Activated T-cell treated with anti-CD3 and anti-CD28 coated beads, Interleukin-2, amount 50 U/mL, for 1 hour (primary cell): ENCODE results near the gene HRH4.

ENCODE experiments used
- DNase-seq: peaks from one replicate; pipeline ENCODE4 v3.0.0-alpha.2; 2020

HRH4 gene, protein sequence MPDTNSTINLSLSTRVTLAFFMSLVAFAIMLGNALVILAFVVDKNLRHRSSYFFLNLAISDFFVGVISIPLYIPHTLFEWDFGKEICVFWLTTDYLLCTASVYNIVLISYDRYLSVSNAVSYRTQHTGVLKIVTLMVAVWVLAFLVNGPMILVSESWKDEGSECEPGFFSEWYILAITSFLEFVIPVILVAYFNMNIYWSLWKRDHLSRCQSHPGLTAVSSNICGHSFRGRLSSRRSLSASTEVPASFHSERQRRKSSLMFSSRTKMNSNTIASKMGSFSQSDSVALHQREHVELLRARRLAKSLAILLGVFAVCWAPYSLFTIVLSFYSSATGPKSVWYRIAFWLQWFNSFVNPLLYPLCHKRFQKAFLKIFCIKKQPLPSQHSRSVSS

DNA sequence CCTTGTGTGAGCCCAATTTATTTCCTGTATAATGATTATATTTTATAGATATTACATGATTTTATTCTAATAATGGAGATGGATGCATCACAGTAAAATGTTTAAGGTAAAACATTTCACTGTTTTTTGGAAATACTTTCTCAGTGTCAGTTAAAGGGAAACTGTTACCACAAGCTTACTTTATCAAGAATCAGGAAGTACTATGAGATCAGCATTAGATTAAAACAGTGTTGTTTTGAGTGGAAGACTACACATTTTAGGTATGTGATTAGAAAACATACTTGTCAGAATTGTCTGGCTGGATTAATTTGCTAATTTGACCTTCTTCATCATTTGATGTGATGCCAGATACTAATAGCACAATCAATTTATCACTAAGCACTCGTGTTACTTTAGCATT is at the start of gene HRH4:
HRH4 (plus strand) TSS at position 250 of the 400 bp plus-strand sequence; CDS start at position 342, 92 bp downstream.
- no peak for DNase-seq

DNA sequence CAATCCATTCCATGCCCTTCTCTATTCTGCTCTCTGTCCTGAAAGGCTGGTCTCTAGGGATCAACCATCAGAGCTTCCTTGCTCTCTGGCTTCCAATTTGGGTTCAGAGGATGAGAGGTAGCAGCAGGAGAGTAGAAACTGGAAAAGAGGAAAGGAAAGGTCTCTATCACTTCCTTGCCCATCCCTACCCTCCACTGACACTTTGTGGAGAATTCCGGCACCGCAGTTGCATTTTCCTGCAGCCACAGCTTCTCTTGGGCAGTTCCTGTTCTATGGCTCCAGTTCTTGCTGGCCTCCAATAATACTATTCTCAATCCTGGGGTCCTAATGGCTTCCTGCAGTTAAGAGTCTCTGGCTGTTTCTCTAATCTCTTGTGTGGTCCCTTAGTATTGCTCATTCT is 47.3 kb upstream of the HRH4 start:
- no peak for DNase-seq

DNA sequence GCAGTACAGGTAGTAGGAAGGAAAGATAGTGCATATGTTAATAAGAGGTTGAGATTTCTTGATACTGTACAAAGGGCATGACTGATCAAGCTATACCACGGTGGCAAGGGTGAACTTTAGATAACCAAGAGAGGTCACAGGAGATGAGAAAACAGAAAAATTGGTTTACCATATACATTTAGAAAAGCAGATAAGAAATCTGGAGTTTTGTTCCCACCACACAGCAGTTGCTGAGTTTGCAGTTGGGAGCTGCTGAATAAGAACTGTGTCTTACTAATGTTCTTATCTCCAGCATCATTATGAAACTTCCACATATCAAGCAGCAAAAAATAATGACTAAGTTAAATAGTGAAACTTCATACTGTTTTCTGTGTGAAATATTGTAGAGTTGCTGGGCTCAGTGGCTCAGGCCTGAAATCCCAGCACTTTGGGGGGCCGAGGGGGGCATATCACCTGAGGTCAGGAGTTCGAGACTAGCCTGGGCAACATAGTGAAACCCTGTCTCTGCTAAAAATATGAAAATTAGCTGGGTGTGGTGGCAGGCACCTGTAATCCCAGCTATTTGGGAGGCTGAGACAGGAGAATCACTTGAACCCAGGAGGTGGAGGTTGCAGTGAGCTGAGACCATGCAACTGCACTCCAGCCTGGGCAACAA is 46.0 kb upstream of the HRH4 start:
- DNase-seq: no peak

DNA sequence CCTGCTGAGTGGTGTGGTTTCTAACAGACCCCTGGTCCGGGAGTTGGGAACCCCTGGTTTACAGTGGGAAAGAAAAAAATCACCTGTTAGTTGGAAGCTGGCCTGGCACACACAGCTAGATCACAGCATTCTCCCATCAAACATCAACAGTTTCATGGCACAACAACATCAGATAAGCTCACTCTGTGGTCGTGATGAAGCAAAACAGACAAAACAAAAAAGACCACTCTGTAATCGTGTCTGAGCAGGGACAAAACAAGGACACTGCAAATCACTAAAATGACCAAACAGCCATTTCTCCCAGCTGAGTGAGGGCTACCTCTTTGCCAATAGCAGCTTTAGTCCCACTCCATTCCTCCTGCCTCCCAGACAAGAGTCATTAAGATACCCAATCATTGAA is 43.0 kb upstream of the HRH4 start:
- no peak for DNase-seq

DNA sequence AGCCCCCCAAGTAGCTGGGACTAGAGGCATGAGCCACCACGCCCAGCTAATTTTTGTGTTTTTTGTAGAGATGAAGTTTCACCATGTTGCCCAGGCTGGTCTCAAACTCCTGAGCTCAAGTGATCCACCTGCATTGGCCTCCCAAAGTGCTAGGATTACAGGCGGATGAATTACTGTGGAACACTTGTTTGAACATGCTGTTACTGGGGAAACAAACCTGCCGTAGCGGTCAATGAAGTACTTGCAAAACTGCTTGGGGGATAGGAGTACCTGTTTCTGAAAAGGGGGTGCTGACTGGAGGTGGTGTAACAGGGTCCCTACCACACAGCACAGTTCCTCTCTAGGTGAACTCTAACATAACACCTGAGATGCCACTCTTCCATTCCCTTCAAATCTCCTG is 39.9 kb upstream of the HRH4 start:
- DNase-seq: no peak

DNA sequence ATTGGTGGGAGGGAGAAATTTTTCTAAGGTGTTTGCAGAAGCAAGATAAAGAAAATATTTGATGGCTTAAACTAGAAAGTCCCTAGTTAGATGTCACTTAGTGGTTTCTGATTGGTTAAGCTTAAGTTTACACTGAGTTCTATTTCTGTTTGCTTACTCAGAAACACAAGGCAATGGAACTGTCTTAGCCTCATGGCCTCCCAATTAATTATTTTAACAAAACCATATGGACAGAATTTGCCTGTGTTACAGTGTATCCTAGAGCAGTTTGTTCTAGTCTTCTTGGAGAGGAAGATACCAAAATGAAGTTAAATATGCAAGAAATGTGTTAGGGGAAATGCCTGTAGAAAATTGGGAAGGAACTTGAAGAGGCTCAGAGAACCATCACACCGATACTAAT is 38.6 kb upstream of the HRH4 start:
- DNase-seq: no peak

DNA sequence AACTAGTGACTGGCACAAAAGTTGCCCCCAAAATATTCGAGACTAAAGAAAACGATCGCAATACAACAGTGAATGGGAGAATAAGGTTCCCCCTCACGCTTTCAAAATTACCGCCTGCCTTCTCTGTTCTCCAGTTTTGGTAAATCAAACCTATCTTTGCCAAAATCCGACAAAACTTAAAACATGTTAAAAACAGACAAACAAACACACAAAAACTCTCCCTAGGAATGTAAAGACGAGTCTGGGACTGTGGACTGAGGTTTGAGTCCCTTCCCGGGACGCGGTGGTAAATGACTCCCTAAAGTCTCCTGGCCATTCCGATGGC is 34.4 kb upstream of the HRH4 start:
- DNase-seq: no peak

DNA sequence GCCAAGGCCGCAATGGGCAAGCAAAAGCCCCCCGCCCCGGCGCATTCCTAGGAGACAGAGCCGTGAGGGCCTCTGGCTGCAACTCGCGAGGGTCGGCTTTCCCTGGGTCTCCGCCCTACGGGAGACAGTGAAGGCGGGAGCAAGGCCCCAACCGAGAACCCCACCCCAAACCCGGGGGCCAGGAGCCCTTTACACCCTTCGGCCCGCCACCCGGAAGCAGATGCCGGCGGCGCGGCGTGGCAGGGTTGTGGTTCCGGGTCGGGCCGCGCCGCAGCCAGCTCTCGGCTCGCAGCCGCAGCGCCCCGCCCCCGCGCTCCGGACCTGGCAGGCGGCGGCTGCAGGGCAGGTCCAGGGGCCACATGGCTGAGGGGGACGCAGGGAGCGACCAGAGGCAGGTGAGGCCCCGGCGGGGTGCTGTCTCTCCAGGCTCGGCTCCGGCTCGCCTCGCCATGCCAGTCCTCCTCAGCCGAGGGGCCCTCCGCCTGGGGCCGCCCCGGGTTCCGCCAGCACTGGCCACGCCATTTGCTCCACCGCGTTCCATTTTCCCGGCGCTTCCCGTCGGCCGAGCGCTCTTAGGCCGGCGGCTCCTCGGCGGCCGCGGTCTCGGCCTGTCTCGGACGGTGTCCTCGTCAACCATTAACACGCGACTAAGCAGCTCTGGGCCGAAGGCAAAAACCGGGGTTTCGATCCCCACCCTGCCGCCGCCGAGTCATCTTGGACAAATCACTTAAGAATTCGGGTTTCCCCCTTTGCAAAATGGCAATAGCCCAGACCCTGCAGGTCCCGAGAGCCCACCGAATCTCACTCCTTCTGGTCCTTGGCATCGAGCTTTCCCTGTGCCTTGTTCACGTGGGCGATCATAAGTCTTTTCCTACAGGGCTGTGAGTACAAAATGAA is 33.8 kb upstream of the HRH4 start, which contains the start of gene IMPACT:
IMPACT (plus strand) TSS at position 273 of the 897 bp plus-strand sequence; CDS start at position 360, 87 bp downstream.
- DNase-seq: peak; percentile 81

DNA sequence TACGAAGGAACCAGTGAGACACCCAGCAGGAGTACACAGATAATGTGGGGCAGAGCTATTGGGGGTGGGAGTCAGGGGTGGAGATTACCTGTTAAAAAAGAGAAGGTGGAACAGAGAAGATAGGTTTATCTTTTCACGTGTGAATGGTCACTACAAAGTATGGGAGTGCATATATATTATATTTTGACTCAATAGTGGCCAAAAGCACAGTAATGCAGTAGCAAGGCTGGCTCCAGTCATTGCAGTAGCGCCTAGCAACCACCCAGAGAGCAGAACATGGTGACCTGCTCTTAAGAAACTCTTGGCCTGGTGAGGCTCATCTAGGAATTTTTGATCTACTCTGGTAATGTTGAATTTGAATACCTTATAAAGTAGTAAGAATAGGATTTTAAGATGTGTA is 33.0 kb upstream of the HRH4 start:
- no peak for DNase-seq

DNA sequence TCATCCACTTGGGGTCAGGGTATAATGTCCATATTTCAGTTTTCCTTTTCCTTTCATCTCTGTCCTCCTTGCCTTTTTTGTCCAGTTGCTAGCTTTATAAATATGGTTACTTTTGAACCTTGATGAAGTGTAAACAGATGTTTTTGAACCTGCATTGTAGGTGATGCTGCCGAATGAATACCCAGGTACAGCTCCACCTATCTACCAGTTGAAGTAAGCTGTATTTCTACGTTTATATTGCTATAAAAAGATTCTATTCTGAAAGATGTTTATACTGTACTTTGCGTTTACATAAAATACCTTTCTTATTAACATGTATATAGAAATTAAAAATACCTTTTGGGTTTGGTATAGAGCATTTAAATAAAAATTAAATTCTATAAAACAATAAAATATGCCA is 31.7 kb upstream of the HRH4 start:
- no peak for DNase-seq

DNA sequence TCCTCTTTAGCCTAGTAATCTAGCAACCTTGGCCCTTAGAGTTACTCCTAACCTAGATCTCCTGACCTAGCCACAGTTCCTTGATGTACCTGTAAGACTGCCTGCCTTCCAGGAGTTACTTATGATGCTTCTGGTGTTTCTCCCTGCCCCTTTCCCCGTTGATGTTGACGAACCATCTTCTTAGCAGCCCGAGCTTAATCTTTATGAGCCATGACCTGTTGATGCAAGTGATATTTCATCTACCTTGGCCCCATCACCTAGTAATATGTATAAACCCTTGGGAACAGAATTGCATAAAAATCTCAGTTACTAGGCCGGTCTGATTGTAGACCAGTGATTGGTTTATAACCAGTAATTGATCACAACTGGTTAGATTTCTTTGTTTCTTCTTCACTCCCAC is 31.2 kb upstream of the HRH4 start:
- DNase-seq: no peak

DNA sequence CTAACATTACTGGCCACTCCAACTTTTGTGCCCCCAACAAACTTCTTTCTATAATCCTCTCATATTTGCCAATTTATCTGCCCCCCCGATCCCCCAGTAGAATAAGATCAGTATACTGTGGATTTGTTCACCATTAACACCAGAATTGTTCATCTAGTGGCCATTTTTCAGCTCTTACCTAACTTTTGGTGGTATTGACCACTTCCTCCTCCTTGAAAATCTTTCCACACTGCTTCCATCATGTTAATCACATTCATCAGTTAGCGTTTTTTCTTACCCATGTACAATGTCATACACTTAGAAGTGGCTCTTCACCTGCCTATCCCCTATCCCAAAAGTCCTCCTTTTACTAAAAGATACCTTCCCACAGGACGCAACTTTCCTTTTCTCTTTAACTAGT is 27.8 kb upstream of the HRH4 start:
- no peak for DNase-seq

DNA sequence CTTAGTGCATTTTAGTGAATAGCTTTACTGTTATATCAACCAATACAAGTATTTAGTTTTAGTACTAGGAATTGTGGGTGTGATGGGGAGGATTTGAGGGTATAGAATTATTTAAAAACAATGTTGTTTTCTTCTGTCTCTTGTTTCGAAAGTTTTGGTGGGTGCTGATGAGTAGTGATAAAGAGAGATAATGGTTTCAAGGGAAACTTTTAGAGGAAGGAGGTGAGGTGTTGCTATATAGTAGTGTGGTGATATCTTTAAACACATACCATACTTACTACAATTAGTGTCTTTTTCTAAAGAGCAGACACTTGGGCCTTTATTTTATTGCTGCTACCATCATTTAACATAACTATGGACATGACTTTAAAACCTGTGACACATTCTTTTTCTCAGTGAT is 23.5 kb upstream of the HRH4 start:
- DNase-seq: no peak

DNA sequence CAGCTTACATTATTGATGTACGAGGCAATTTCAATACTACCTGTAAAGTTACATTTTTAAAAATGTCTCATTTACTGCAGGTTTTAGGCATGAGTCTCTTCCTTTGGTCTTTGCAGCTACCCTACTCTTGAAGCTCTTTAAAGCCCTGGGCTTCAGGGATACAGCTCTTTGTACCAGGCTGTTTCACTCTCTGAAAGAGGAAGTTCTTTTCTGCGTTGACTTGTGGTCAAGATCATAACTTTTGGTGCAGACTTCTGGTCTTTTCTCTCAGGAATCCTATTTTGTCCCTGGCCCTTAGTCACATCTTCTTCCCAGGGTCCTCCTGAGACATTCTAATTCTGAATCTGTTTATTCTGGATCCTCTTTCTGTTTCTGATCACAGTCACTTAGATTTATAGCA is 16.6 kb upstream of the HRH4 start:
- no peak for DNase-seq

DNA sequence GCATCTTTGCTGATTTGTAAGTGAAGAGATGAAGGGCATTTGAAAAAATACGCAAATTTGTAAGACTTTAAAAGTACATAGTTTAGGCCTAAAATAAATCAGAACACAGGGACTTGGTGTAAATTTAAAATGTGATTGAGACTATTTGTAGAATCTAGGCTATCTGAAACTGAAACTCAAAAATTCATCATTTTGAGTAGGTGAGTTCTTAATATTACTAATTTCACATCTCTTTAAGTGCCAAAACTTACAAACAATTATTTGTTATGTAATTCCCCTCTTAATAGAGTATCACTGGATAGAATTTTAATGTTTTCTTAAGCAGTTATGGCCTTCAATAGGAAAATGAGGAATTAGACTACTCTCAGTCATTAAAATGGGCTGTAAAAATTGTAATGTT is 14.0 kb upstream of the HRH4 start:
- no peak for DNase-seq

DNA sequence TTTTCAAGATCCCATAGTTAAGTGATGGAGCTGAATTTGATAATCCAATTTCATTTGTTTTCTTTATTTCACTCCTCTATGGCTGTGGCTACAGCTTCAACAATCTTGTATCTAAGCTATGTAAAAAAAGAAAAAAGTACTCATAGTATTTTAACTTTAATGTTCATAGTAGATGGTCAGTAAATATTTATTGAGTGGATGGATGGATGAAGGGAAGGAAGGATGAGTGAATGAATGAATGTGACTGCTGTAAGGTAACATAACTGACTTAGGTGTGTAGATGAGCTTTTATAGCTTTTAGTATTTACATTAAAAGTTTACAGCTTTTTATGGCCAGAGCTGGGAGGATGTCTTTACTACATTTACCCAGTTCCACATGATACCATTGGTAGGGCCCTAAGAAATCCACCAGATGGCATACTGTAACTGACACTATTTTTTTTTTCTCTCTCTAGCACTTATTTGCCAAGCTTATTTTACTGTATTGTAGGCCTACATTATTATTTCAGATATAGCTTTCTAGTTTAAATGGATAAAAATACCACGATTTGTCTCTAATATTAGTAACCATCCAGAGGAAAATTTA is 13.4 kb upstream of the HRH4 start:
- DNase-seq: no peak

DNA sequence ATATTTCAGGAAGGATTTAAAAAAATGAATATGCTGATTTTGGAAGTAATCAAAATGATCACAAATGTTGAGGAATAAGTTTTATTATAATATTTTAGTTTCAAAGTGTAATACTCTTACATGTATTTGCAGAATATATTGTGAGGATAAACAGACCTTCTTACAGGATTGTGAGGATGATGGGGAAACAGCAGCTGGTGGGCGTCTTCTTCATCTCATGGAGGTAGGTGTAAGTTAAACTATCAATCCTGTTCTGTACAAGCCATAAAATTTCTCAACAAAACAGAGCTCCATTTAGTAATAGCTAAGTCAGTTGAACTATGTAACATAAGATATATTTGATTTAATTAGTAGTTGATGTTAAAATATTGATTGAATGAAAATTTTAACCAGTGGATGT is 12.5 kb upstream of the HRH4 start:
- no peak for DNase-seq

DNA sequence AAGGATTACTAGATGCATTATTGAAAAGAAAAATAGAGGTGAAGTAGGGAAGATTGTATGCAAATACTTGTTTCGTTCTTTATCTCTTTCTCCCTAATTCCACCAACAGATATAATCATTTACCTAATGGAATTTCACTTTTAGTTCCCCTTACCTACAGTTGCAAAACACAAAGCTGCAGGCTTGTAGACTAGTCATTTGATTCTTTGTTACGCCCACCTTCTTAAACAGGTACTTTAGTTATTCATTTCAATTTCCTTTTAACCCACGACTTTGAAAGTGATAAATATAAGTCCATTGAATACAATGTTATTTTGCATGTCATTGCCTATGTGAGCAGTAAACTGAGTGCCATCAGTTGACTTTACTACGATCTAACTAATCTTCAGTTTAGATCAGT is 3.9 kb upstream of the HRH4 start:
- DNase-seq: no peak

DNA sequence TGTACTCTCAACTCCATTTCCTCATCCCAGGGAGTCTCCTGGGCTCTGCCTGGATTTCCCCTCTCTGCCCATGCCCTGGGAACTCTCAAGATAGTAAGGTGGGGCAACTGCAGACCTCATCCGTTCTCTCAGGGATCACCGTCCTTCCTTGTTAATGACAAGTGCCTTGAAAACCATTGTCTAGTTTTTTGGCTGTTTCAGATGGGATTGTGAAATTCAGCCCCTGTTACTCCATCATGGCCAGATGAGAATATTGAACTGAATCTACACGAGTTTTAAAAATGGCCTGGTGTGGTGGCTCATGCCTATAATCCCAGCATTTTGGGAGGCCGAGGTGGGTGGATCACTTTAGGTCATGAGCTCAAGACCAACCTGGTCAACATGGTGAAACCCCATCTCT is 665 bp upstream of the HRH4 start:
- no peak for DNase-seq

DNA sequence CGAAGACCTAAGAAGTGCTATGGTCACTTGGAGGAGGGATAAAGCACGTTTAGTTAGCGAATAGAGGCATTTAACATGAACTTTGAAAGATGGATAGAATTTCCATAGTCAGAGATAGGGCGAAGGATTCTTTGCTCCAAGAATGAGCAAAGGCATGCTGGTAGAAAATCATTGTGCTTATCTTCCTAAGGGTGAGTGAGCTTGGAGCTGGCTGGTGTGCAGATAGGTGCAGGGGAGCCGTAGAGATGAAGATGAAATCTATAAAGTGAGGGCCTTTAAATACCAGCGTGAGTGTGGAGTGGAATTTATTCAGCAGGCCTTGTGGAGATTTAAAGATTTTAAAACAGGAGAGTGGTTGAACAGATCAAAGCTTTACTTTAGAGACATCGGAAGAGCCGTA is 1.6 kb downstream of the HRH4 start:
- DNase-seq: no peak

DNA sequence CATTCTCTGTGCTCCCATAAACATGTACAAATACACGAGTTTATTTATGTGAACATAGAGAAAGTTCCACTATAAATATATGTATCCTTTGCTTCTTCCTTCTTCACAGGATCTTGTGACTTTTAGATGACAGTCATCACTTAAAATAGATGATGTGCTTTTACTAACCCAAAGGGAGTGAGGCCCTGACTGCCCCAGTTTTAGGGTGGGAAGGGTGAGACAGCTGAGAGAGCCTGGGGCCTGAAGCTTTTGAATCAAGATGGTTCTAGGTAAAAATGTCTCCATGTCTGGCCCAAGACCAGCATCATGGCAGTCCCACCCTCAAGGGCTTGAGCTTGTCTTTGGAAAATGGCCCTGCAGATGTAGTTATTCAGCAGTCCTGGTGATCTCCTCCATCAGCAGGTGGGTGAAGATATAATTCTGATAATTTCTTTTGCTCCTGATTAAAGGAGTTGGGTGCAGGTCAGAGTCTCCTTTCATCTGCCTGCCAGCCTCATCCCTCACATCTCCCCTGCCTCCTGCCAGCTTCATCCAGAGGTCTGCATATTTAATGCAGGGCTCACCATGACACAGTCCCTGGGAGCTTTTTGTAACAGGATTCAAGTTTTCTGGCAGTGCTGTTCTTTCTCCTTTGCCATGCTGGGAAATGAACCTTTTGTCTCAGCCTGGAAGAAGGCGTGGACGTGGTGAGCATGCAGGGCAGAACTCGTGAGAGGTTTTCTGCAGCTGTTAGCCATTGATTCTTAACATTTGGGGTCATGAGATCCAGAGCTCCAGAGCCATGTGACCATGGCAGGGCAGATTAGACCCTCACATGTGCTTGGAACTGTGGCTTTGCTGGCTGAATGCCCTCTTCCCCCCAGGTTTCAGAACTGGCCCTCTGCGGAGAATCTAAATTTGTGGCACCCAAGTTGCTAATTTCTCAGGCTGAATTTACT is 2.7 kb downstream of the HRH4 start:
- DNase-seq: no peak

DNA sequence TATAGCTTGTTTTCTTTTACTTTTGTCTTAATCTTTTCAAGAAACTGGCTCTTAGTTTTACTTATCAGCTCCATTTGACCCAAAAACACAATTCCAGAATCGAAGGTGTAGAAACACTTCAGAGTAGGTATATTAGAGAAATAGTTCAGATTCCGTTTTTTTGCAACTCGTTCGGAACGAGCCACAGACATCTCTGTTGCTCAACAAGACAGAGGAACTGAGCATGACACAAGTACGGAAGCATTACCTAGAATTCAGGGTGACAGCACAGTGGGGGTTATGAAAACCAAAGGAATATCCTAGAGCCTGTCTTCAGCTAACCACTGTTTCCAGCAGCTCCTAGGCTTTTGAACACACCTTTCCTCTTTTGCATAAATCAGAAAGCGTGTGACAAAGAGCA is 5.0 kb downstream of the HRH4 start:
- DNase-seq: no peak
